C4-2B (cell line): ENCODE data around the gene COL23A1.
A peak's percentile ranks its signal among the peaks of the same experiment; 100 is the strongest.

Source experiments
- H3K27ac ChIP-seq: fragments of 450-650 bp; 2 replicates; pipeline ENCODE4 v1.5.1; 2017
- CTCF ChIP-seq: fragments of 450-650 bp; conservative IDR thresholded peaks from 2 replicates; pipeline ENCODE4 v1.5.1; 2017; ENCODE audit warnings: mild to moderate bottlenecking
- ZFX ChIP-seq: fragments of 450-650 bp; IDR thresholded peaks from 2 replicates; pipeline ENCODE4 v1.6.1; 2017

COL23A1 gene

GRCh38 chr5:178467568-178468195 is 122.5 kb downstream of the COL23A1 start:
- TF ChIP-seq ZFX, result no peak
- TF ChIP-seq CTCF, result no peak
- peak overlapping the region; percentile 3; the same call in 1 of the 2 replicates for H3K27ac ChIP-seq

GRCh38 chr5:178467205-178467567 is 123.0 kb downstream of the COL23A1 start:
- H3K27ac ChIP-seq, result no peak overlapping the region
- no peak for TF ChIP-seq CTCF
- TF ChIP-seq ZFX, result no peak

- H3K27ac ChIP-seq, result no peak overlapping the region
- TF ChIP-seq ZFX (no peak), CTCF (no peak)
Measured at GRCh38 chr5:178466342-178466741, 123.9 kb downstream of the COL23A1 start.

- TF ChIP-seq CTCF, result no peak
- no peak for TF ChIP-seq ZFX
- H3K27ac ChIP-seq, result no peak overlapping the region
Measured at GRCh38 chr5:178465861-178466288, 124.3 kb downstream of the COL23A1 start.

GRCh38 chr5:178465228-178465860 is 124.8 kb downstream of the COL23A1 start:
- TF ChIP-seq CTCF (no peak), ZFX (no peak)
- no peak overlapping the region for H3K27ac ChIP-seq

GRCh38 chr5:178464431-178465048 is 125.7 kb downstream of the COL23A1 start:
- H3K27ac ChIP-seq, result no peak overlapping the region
- TF ChIP-seq CTCF (no peak), ZFX (no peak)
